MG63 (cell line): Measurements from ENCODE around the gene C16orf54. TPM values are rescaled to one million over a fixed set of nuclear protein-coding genes. Genes with fewer than 3 reads are reported as not detected.
"Not testable (repeated sequence)": the region's sequence is repeated elsewhere in the genome, so short reads cannot be mapped to it uniquely, and the experiment has no call there.

Source experiments
- DNase-seq: peaks from one replicate; pipeline ENCODE4 v3.0.0-alpha.2; 2020
- H3K27me3 ChIP-seq: fragments of 250-450 bp; sonication (Bioruptor Pico); 2 replicates; pipeline ENCODE4 v1.5.1; 2020; ENCODE audit warnings: mild to moderate bottlenecking, moderate library complexity
- H3K36me3 ChIP-seq: fragments of 250-450 bp; sonication (Bioruptor Pico); 2 replicates; pipeline ENCODE4 v1.5.1; 2020; ENCODE audit warnings: mild to moderate bottlenecking, moderate library complexity
- H3K4me3 ChIP-seq: fragments of 250-450 bp; sonication (Bioruptor Pico); 2 replicates; pipeline ENCODE4 v1.5.1; 2020; ENCODE audit warnings: mild to moderate bottlenecking, moderate library complexity
- H3K9me3 ChIP-seq: fragments of 250-450 bp; sonication (Bioruptor Pico); 2 replicates; pipeline ENCODE4 v1.5.1; 2020; ENCODE audit warnings: mild to moderate bottlenecking, moderate library complexity
- total RNA-seq: library from RNA; depleted of rRNA; stranded (reverse); fragments of >200 nt; shearing (Covaris generic); gene quantifications from 2 replicates; pipeline ENCODE4 v1.2.3, GENCODE V29; 2014; ENCODE audit warnings: low replicate concordance; rRNA removed

Gene C16orf54, protein sequence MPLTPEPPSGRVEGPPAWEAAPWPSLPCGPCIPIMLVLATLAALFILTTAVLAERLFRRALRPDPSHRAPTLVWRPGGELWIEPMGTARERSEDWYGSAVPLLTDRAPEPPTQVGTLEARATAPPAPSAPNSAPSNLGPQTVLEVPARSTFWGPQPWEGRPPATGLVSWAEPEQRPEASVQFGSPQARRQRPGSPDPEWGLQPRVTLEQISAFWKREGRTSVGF
- not detected in 2 replicates for total RNA-seq

DNA sequence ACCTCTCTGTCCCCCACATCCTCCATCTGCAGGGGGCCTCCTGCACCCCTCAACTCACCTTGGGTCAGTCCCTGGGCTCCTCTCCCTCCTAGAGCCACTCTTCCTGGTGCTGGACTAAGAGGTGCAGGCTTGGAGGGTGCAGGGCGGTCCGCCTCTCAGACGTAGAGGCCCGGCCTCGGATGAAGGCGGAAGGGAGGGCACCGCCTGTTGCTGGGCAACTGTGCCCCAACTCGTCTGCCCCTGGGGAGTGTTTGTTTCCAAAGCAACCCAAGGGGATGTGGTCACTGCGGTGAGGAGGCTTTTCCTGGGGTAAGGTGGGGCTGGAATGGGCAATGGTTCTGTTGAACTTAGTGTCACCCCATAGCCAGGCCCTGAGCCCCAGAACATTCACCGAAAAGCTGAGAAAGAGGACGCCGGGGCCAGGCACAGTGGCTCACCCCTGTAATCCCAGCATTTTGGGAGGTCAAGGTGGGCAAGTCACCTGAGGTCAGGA lies at the start of gene C16orf54:
Gene C16orf54, minus strand, starts transcription at position 138 of the 493 bp plus-strand sequence. CDS start 1,039 bp downstream, outside the sequence.
- H3K4me3 ChIP-seq: no peak within 1 kb of the TSS
- no peaks in the 10 kb centered on the region for H3K27me3 ChIP-seq
- no peaks in the 10 kb centered on the region for H3K36me3 ChIP-seq
- DNase-seq: no peak
- H3K9me3 ChIP-seq: no peaks in the 10 kb centered on the region

DNA sequence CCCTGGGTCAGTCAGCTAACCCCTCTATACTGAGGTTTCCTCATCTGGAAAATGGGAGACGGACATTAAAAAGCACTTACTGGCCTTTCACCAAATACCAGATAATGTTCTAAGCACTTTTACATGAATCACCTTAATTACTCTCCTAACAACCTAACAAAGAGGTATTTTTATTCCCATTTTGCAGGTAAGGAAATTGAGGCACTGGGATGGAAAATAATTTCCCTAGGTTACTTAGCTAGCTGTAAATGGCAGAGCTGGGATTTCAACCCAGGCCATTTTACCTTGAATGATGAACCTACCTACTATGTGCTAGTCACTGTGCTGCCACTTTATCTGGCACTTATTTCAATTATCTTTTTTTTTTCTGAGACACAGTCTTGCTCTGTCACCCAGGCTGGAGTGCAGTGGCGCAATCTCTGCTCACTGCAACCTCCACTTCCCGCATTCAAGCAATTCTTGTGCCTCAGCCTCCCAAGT lies 48.5 kb upstream of the C16orf54 start:
- H3K4me3 ChIP-seq: no peak overlapping the region
- H3K27me3 ChIP-seq: no peaks in the 10 kb centered on the region
- H3K36me3 ChIP-seq: peaks cover 65% of the 10 kb centered on the region
- no peak for DNase-seq
- no peaks in the 10 kb centered on the region for H3K9me3 ChIP-seq

DNA sequence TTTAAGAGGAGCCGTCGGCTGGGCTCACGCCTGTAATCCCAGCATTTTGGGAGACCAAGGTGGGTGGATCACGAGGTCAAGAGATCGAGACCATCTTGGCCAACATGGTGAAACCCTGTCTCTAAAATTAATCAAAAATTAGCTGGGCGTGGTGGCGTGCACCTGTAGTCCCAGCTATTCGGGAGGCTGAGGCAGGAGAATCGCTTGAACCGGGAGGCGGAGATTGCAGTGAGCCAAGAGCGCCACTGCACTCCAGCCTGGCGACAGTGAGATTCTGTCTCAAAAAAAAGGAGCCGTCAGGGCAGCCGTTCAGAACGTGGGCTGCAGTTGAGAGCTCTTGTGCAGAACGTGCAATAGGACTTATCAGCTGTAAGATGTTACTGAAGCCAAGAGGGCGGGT lies 47.4 kb upstream of the C16orf54 start:
- H3K36me3 ChIP-seq: peaks cover 54% of the 10 kb centered on the region
- DNase-seq, H3K27me3 ChIP-seq, H3K4me3 ChIP-seq, H3K9me3 ChIP-seq: not testable (repeated sequence)

DNA sequence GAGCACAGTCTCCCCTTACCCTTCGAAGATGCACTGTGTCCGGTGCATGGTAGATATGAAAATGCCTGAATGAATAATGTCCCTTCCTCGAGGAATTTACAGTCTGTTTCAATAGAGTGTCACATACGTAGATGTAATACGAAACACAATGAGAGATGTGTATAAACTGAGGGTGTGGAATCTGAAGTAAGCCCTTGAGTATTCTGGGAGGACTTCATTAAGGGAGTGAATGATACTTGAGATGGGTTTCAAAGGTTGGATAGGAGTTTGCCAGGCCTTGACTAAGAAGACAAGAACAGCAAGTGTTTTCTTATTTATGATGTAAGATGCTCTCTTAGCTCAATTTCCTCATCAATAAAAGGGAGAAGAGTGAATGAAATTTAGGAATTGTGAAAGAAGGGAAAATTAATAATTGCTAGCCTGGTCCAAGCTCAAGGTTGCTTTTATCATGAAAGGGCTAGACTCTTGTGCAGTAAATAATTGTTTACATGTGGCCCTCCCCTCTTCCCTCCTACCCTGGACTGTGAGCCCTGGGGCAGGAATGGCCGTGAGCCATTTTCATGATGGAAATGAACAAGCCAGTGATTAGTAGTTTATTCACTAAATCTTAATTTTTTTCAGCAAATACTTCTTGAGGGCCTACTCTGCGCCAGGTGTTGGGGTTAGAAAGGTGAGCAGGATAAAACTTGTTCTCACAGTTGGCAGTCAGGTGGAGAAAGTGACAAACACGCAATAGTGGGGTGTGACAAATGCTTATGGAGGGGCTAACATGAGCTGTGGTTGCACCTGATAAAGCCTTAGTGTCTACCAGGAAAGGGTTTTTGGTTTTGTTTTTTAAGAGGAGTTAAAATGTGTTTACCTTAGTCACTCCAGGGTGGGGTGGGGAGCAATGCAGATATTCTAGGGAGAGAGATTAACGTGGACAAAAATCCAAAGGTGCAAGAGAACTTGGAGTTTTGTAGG lies 46.3 kb upstream of the C16orf54 start:
- no peaks in the 10 kb centered on the region for H3K27me3 ChIP-seq
- no peaks in the 10 kb centered on the region for H3K9me3 ChIP-seq
- peaks cover 44% of the 10 kb centered on the region for H3K36me3 ChIP-seq
- peak overlapping the region; percentile 87 for H3K4me3 ChIP-seq
- DNase-seq: no peak

DNA sequence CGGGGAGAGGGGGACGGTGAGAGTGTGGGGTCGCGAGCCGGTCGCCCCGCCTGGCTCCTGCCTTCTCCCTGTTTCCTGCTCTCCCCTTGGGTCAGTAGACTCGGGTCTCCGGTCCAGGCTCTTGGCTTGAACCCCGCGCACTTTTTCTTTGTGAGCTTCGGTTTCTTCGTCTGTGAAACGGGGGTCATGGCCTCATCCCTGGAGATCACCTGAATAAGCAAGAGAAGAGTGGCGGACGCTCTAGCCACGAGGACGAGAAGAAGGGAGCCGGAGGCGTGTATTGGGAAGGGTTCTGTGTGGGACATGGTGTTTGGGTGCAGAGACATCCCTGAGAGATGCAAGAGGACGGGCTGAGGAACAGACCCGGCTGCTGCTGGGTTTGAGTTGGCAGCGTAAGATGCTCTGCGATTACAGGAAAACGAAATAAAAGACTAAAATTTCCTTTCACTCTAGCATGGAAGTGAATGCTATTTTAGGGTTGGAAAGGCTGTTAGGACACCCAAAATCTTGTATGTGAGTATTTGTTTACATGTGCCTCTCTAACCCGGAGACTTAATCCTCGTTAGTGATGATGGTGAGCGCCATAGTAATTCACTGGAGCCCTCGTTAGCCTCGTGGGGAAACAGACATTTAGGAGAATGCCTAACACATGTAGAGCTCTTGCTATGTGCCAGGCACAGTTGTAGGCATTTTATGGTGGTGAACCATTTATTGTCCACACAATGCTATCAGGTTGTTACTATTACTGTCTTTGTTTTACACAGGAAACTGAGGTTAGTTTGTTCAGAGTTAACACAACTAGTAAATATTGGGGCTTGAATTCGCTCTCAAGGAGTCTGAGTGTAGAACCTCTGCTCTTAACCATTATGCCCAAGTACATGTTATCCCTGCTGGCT lies 45.4 kb upstream of the C16orf54 start:
- H3K4me3 ChIP-seq: peak overlapping the region; percentile 87
- DNase-seq: no peak
- H3K9me3 ChIP-seq: no peaks in the 10 kb centered on the region
- H3K27me3 ChIP-seq: no peaks in the 10 kb centered on the region
- peaks cover 35% of the 10 kb centered on the region for H3K36me3 ChIP-seq

DNA sequence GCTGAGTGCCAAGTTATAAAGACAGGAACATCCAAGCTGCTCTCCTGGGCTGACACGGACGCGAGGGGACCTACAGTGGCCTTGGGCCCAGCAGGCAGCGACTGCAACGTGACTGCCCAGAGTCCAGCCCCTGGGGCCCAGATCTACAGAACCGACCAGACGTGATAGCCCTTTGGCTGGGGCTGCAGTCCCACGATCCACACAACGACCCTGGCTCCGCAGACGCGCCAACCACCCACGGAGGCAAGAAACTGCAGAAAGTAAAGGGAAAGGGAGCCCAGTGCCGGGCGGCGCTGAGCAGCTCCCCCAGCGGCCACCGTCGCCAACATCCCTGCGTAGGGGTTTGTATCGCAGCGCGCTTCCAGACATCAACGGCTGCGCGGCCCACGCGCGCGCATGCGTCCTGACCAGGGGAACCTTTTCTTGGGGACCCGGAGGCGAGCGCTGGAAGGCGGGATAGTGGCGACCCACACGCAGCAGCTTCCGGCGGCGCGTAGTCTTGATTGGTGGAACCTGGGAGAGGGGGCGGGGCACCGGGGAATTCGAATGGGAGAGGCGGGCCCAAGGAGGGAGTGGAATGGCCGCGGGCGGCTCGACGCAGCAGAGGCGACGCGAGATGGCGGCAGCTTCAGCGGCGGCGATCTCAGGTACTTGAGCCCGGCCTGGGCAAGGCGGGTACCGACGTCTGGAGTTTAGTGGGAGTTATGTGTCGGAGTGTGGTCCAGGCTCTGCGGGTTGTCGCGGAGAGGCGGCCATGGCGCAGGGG lies 44.6 kb upstream of the C16orf54 start, which contains the start of gene KIF22:
Gene KIF22, plus strand, starts transcription at position 569 of the 766 bp plus-strand sequence. Its CDS starts 9 bp downstream, at position 578.
- DNase-seq: peak; percentile 99
- Histone ChIP-seq H3K9me3 (no peaks in the 10 kb centered on the region), H3K27me3 (no peaks in the 10 kb centered on the region), H3K36me3 (peaks cover 29% of the 10 kb centered on the region), H3K4me3 (peak within 1 kb of the TSS; percentile 87)

DNA sequence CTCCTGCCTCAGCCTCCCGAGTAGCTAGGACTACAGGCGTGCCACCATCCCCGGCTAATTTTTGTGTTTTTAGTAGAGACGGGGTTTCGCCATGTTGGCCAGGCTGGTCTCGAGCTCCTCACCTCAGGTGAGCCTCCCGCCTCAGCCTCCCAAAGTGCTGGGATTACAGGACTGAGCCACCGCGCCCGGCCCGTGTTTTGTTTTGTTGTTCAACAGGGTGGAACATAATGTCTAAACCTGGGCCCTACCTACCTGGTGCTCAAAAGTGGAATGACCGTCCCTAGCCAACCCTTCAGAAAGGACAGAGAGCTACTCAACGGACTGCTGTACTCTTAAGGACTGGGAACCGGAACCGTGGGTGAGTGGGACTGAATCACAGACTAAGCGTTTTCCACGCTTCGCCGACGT lies 44.0 kb upstream of the C16orf54 start:
- DNase-seq: no peak
- Histone ChIP-seq H3K27me3 (no peaks in the 10 kb centered on the region), H3K9me3 (no peaks in the 10 kb centered on the region), H3K4me3 (peak overlapping the region; percentile 87), H3K36me3 (peaks cover 23% of the 10 kb centered on the region)

DNA sequence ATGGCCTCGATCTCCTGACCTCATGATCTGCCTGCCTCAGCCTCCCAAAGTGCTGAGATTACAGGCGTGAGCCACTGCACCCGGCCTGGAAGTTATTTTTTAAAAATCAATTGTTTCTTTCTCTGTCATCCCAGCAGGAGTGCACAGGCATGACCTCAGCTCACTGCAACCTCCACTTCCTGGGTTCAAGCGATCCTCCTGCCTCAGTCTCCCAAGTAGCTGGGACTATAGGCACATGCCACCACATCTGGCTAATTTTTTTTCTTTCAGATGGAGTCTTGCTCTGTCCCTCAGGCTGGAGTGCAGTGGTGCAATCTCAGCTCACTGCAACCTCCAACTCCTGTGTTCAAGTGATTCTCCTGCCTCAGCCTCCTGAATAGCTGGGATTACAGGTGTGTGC lies 41.4 kb upstream of the C16orf54 start:
- DNase-seq, H3K4me3 ChIP-seq, H3K27me3 ChIP-seq, H3K9me3 ChIP-seq, H3K36me3 ChIP-seq: not testable (repeated sequence)

DNA sequence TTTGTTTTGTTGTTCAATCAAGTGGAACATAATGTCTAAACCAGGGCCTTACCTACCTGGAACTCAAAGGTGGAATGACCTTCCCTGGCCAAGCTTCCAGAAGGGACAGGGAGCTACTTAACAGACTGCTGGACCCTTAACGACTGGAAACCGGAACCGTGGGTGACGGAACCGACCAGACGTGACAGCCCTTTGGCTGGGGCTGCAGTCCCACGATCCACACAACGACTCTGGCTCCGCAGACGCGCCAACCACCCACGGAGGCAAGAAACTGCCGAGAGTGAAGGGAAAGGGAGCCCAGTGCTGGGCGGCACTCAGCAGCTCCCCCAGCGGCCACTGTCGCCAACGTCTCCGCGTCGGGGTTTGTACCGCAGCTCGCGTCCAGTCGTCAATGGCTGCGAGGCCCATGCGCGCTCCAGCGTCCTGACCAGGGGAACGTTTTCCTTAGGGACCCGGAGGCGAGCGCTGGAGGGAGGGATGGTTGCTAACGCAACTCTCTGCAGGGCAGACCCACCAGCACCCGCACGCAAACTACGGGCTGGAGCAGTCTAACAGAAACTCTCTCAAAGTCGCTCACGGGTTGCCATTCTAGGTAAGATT lies 39.2 kb upstream of the C16orf54 start:
- H3K9me3 ChIP-seq: no peaks in the 10 kb centered on the region
- DNase-seq: peak; percentile 74
- H3K4me3 ChIP-seq: peak overlapping the region; percentile 19
- H3K27me3 ChIP-seq: peaks cover 5% of the 10 kb centered on the region; the same call in 1 of the 2 replicates
- no peaks in the 10 kb centered on the region for H3K36me3 ChIP-seq

DNA sequence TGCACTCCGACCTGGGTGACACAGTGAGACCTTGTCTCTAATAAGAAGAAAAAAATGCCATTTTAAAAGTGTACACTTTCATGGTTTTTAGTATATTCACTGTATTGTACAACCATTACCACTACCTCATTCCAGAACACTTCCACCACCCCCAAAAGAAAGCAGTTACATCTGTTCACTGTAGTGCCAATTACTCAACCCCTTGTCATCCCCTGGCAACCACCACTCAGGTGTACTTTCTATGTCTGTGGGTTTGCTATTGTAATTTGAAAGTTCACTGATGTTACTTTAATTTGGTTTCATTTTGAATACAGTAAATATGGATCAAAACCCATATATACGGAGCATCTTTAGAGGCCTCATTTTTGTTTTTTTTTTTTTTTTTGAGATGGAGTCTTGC lies 38.4 kb upstream of the C16orf54 start:
- H3K9me3 ChIP-seq: no peaks in the 10 kb centered on the region
- H3K27me3 ChIP-seq: peaks cover 6% of the 10 kb centered on the region; the same call in 1 of the 2 replicates
- H3K36me3 ChIP-seq: no peaks in the 10 kb centered on the region
- no peak overlapping the region for H3K4me3 ChIP-seq
- no peak for DNase-seq

DNA sequence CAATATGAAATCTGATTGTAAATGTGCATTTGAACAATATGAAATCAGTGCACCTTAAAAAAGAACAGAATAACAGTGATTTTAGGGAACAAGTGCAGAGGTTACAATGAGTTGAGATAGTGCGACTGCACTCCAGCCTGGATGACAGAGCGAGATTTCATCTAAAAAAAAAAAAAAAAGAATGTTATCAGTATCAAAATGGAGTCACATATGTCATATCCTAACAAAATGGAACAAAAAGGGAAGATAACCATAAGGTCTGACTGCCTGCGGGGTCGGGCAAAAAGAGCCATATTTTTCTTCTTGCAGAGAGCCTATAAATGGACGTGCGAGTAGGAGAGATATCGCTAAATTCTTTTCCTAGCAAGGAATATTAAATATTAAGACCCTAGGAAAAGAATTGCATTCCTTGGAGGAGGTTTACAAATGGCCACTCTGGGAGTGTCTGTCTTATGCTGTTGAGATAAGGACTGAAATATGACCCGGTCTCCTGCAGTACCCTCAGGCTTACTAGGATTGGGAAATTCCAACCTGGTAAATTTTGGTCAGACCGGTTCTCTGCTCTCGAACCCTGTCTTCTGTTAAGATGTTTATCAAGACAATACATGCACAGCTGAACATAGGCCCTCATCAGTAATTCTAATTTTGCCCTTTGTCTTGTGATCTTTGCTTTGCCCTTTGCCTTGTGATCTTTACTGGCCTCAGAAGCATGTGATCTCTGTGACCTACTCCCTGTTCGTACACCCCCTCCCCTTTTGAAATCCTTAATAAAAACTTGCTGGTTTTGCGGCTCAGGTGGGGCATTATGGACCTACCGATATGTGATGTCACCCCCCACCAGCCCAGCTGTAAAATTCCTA lies 37.5 kb upstream of the C16orf54 start:
- not testable (repeated sequence) for H3K36me3 ChIP-seq, H3K4me3 ChIP-seq, H3K9me3 ChIP-seq, DNase-seq, H3K27me3 ChIP-seq

DNA sequence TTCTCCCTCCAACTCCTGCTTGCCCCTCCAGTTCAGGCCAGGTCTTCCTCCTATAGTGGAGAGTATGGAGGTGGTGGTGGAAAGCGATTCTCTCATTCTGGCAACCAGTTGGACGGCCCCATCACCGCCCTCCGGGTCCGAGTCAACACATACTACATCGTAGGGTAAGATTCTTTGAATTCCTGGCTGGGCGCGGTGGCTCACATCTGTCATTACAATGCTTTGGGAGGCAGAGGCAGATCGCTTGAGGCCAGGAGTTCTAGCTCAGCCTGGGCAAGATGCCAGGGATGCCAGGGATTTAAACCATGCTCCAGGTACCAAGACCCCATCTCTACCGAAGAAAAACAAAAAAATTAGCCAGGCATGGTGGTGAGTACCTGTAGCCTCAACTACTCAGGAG lies 33.7 kb upstream of the C16orf54 start:
- Histone ChIP-seq H3K9me3 (no peaks in the 10 kb centered on the region), H3K4me3 (no peak overlapping the region), H3K27me3 (peaks cover 6% of the 10 kb centered on the region; the same call in 1 of the 2 replicates), H3K36me3 (no peaks in the 10 kb centered on the region)
- DNase-seq: peak; percentile 43

DNA sequence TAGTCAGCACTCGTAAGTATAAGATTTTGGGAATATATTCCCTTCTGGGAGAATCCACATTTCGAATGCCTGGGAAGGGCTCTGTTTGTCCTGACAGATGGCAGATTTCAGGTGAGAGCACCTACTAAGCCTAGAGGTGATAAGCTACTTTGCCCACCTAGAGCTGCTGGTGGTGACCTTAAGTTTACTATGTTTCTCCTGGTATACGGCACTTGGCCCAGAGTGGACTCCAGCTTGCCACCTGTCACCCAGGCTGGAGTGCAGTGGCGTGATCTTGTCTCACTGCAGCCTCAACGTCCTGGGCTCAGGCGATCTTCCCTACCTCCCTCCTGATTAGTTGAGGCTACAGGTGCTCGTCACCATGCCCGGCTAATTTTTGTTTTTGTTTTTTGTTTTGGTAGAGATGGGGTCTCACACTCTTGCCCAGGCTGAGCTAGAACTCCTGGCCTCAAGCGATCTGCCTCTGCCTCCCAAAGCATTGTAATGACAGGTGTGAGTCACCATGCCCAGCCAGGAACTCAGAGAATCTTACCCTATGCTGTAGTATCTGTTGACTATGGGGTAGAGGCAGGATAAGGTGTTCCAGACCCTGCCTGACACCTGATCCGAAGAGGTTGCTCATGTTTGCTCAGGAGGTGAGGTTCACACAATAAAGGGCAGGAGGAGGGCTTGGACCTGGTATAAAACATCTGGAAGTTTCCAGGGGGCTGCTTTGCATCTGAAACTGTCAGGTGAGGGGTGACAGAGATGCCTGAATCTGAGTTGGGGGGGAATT lies 32.0 kb upstream of the C16orf54 start, which contains the start of gene ZG16:
Gene ZG16, plus strand, starts transcription at position 681 of the 775 bp plus-strand sequence. CDS start 1,011 bp downstream, outside the sequence.
- Histone ChIP-seq H3K4me3 (no peak within 1 kb of the TSS), H3K36me3 (no peaks in the 10 kb centered on the region), H3K9me3 (no peaks in the 10 kb centered on the region), H3K27me3 (peaks cover 6% of the 10 kb centered on the region; the same call in 1 of the 2 replicates)
- no peak for DNase-seq
